Forelimb muscle (tissue), 1 donor: ENCODE measurements around the gene SLC25A14. TPM values are rescaled to one million over a fixed set of nuclear protein-coding genes. Genes with fewer than 3 reads are reported as not detected.

Source experiments
- DNase-seq: peaks from one replicate; pipeline ENCODE4 v3.0.0-alpha.2; 2013; ENCODE audit warnings: low read depth
- polyA plus RNA-seq: library from polyadenylated mRNA; unstranded; fragments of 120-200 nt; gene quantifications from one replicate; pipeline ENCODE4 v1.2.1, GENCODE V29; 2013; ENCODE audit not compliant: insufficient read length

Gene SLC25A14
- polyA plus RNA-seq, 1 donor: 9.3 TPM

DNA sequence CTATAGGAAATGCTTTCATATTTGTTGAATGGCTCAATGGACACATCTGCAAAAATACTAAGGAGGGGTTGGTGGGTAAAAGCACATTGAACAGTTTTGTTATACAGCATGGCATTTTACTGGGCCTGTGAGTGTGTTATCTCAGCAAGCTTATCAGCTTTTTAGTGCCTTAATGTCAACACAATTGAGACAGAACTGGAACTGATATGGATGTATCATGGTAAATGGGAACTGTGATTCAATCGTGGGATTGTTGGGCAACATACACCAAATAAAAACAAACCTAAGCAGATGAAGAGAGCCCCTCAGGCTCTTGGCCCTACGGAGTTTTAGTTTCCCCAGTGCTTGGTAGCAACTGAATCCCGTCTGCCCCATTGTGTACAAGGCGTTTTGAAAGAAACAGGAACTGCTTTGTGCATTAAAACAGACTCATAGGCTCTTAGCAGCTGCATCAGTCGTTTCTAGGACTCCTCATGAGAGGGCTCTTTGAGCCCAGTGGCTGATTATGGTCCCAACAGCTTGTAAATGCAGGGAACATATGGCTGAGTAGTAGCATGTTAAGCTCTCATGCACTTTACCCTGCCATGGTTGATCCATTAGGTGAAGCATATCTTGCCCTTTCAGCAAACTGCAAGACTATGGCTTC is 38.4 kb downstream of the SLC25A14 start:
- DNase-seq: no peak

DNA sequence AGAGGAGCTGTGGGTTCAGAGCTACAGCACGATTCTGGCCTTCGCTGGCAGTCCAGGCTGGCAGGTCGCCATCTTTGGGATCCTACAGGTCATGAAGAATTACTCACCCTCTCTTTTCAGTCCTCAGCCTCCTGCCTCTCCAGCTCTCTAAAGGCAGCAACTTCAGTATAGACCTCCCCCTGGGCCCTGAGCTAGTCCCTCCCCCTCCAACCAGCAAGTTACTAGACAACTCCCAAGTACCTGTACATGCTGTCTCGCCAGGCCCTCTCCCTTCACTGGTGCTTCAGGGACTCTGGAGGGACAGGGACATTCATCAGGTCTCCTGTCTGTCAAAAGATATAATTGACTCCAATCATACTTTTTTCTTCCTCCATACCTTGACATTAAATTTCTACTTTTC is 45.8 kb downstream of the SLC25A14 start, which contains the start of gene GPR119:
TSS of gene GPR119 (minus strand) at position 155 of the 400 bp plus-strand sequence. CDS start 227 bp downstream, outside the sequence.
- no peak for DNase-seq

DNA sequence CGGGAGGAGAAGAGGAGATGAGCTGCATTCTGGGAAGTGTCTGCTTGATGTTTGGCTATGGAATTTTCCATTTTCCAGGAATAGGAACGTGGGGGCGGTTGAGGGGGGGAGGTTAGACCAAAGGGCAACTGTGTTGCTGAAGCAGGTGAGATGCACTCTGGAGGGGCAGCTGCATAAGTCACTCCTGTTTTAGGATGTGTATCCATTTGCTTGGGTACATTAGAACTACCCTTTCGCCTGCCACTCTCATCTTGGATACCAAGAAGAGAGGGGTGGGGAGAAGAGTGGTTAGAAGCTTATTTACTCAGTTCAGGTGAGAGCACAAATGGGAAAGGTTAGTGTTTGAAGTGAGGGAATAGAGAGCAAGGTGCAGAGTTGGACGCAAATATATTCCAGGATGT is 46.7 kb downstream of the SLC25A14 start:
- DNase-seq: no peak

DNA sequence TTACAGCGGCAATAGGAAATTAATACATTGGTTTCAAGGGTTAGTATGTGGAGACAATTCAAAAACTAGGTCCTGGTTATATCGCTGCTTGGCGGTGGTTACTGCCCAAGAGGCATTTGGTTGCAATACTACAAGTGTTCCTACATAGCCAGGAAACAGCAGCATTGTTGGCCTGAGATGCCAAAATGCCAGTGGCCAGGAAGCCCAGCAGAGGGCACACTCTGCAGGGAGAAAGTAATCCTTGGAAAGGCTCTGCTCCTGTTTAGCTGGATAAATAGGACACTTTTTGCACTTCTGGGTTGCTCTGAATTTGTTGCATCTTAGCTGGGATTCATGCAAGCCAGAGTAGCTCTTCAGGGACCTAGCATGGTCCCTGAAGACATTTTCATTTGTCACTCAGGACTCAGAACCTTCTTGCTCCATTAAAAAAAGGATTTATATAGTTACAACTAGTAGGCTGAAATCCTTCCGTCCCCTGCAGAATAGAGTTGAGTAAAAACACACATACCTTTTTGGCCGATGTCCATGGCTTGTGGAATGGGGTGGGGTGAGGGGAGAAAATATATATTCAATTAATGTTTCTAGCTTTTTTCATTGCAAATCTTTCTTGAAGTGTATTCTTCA is 53.8 kb downstream of the SLC25A14 start:
- no peak for DNase-seq

DNA sequence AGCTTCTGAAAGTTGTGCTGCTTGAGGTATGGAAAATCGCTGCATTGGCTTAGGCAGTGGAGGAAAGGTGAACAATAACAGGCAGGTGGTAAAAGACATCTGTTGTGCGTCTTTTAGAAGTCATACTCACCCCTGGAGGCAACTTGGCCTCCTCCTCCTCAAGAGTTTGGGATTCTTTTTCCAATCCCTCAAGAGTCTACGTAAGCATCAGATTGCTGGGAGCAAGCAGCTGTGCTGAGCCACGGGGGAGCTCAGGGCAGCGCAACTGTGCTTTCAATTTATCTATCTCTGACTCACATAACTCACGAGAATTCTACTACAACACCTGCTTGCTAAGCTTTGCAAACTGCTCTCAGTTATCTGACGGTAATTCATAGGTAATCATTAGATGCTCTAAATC is 55.6 kb downstream of the SLC25A14 start:
- DNase-seq: no peak

DNA sequence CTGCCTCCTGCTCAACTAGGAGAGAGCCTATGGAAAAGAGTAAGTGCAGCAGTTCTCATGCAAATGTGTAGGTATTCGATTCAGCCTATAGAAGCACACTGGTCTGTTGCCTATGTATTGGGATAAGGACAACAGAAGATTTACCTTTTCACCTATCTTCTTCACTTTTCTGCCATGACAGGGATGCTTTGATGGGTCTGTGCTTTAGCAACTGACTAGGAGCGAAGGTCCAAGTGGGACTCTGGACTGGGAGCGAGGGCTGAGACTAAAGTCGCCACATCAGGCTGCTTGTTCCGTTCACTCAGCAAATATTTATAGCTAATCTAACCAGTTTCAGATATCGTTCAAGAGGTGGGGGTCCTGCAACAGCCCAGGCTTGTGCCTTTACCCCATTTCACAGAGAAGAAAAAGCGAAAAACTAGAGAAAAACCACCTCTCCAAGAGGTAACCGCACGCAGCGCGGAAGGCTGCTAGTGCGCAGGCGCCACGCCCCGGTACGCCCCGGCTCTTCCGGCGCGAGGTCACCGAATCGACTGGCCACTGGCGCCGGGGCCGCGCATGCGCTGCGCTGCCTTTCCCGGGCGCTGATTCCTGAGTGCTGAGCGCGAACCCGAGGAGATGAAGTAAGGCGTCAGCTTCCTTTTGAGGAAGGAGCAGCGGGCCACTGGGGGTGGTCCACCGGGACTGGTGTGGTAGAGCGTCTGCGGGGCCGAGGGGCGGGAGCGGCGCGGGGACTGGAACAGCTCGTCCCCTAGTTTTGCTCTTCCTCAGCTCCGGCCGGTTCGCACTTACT is 61.9 kb downstream of the SLC25A14 start, which contains the start of gene RBMX2:
TSS of gene RBMX2 (plus strand) at position 573 of the 793 bp plus-strand sequence. CDS start at position 619, 46 bp downstream.
- peak; percentile 32 for DNase-seq

DNA sequence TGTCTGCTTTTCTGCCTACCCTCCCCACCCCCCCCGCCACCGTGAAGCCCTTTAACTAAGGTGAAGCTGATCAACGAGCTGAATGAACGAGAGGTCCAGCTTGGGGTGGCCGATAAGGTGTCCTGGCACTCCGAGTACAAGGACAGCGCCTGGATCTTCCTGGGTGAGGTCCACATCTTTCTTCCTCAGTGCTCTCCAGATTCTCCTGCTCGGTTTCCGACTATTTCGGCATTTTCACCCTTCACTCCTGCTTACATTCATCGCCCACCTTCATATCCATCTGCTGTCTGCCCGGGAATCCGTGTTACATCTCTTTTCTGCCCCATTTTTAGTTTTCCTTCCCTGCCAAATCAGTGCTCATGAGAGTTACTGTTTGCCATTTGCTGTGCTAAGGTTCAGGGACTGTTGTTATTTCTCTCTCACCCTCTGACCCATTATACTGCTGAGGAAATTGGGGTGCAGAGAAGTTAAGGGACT is 62.5 kb downstream of the SLC25A14 start:
- DNase-seq: no peak

DNA sequence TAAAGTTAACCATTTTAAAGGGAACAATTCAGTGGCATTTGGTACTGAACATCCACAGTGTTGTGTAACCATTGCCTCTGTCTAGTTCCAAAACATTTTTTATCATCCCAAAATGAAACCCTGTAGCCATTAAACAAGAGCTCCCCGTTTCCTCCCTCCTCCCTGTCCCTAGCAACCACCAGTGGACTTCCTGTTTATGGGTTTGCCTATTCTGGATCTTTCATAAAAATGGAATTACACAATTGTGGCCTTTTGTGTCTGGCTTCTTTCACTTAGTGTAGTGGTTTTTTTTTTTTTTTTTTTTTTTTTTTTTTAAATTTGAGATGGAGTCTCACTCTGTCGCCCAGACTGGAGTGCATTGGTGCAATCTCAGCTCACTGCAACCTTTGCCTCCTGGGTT is 73.7 kb downstream of the SLC25A14 start:
- no peak for DNase-seq

DNA sequence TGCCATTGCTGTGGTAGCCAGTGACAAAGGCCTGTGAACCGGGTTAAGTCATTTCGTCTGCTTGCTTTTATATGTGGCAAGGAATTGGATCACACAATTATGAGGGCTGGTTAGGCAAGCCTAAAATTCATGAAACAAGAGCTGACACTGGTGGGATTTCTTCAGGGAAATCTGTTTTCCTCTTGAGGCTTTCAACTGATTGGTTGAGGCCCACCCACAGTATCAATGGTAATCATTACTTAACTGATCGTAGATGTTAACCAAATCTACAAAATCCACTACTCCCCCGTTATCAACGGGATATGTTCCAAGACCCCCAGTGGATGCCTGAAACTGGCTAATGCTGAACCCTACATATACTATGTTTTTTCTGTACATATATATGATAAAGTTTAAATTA is 75.1 kb downstream of the SLC25A14 start:
- no peak for DNase-seq

DNA sequence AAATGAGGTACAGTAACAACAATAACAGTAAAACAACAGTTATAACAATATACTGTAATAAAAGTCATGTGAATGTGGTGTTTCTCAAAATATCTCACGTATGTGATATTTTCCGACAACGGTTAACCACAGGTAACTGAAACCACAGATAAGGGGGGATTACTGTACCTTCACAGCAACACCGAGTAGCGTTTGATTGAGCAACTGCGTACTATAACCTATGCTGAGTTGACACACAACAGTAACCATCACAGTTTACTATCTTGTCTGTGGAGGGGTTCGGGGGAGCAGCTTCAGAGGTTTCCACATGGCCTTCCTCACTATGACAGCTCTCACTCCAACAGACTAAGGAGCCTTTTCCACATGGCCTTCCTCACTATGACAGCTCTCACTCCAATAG is 75.5 kb downstream of the SLC25A14 start:
- DNase-seq: no peak

DNA sequence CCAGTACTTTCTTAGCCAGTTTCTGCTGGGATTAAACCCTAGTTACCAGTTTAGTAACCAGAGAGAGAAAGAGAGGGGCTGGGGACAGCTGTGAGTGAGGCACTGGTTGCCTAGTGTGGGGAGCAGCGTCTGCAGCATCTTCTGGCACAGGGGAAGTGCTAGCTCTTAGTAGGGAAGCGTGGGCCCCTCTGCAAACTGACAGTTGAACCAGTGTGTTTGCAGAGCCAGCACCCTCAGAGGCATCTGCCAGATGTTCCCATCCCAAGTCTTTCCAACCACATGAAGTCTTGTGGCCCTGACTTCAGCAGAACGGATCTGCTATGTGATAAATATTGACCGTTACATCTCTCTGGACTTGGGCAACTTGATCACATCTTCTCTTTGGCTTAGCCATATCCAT is 77.1 kb downstream of the SLC25A14 start:
- DNase-seq: no peak

DNA sequence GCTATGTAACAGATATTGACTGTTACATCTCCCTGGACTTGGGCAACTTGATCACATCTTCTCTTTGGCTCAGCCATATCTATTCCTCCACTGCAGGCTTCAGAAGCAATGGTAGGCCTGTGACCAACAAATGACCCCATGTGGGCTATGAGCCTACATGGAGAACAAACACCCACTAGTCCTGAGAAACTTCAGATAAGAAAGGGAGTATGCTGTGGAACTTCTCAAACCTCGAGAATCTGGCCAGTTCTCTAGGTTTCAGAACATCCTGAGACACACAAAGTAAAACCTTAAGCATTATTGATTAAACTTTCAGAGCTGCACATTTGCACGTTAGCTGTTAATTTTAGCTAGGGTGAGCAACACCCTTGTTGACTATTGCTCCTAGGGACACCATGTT is 78.3 kb downstream of the SLC25A14 start:
- no peak for DNase-seq

DNA sequence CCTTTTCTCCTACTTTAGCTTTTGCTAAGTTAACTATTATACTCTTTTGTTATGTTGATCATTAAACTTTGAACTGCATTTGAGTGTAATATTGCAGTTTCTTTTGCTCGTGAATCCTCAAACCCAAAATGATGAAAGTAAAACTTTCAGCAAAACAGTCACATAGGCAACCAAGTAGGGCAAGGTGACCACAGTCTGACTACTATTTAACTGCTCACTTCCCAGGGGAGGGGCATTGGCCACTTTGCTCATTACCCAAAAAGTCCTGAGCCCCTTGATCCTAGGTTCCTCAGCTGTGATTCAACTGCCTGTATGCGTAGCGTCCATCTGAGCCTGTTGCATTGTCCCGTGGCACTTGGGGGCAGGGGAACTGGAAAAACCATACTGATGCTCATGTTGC is 79.0 kb downstream of the SLC25A14 start:
- DNase-seq: no peak

DNA sequence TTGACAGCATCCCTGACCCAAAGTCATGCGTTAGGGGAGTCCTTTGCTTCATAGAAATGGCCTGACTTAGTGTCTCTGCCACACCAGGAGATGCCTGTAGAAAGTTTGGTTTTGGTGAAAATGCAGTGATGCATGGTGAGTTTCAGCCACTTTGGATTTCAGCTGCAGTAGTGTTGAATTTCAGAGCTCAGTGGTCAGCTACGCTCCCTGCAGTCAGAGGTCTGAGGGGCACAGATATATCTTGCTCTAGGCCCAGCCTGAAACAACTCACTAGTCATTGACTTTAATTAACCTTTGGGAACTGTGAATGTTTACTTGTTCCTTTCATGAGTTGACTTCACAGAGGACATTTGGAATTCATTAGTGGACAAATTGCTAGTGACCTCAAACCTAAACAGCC is 79.5 kb downstream of the SLC25A14 start:
- DNase-seq: no peak

Other genes starting within 250 kb of the SLC25A14 start
- gene ELF4, start 229.4 kb upstream of the SLC25A14 start, polyA plus RNA-seq: 8.5 TPM
- gene AIFM1, start 174.1 kb upstream of the SLC25A14 start, polyA plus RNA-seq: 21.3 TPM
- gene RAB33A, start 168.0 kb upstream of the SLC25A14 start, polyA plus RNA-seq: 0.43 TPM
- 6.8 TPM for gene ZNF280C, start 71.0 kb upstream of the SLC25A14 start, polyA plus RNA-seq
- not detected for gene GPR119, start 45.8 kb downstream of the SLC25A14 start, polyA plus RNA-seq
- 19.1 TPM for gene RBMX2, start 62.1 kb downstream of the SLC25A14 start, polyA plus RNA-seq